B cell (primary cell): Measurements from ENCODE around the gene PROM1. TPM values are rescaled to one million over a fixed set of nuclear protein-coding genes. Genes with fewer than 3 reads are reported as not detected.

ENCODE experiments used
- ATAC-seq: fragments of 200-7000 bp; cut with Tn5 transposase; one replicate; pipeline ENCODE4 v1.10.0; 2021; ENCODE audit warnings: low read depth, mild to moderate bottlenecking, moderate number of reproducible peaks, moderate library complexity
- CTCF ChIA-PET: fragments of 350-600 bp; sonication (Branson Sonifier 250); formaldehyde crosslinking; loops from one replicate; lab custom pipeline; 2021; ENCODE audit warnings: antibody characterized with exemption, inconsistent platforms; lab: Charles Lee
- POLR2A ChIA-PET: fragments of 350-600 bp; sonication (Branson Sonifier 250); formaldehyde crosslinking; loops from one replicate; lab custom pipeline; 2021; ENCODE audit warnings: antibody characterized with exemption; lab: Charles Lee
- DNase-seq: peaks from one replicate; pipeline ENCODE4 v3.0.0; 2013
- H2AFZ ChIP-seq: 2 replicates; pipeline ENCODE4 v1.6.1; 2012; ENCODE audit warnings: mild to moderate bottlenecking, low read depth, low read length; ENCODE audit not compliant: insufficient read depth, poor library complexity, severe bottlenecking
- H3K27ac ChIP-seq, 2 donors: 1 replicate in 1 of 2; 2 replicates in 1 of 2; pipeline ENCODE4 v1.5.1; 2012 to 2013; ENCODE audit warnings: low read length in 2 of 2, mild to moderate bottlenecking in 2 of 2, moderate library complexity in 1 of 2
- H3K27me3 ChIP-seq, 4 experiments: fragments of 200-600 bp in 1 of 4; sonication (generic) in 1 of 4; replicated peaks in 1 of 4; 1 replicate in 2 of 4; 2 replicates in 2 of 4; pipeline versions ENCODE4 v1.6.1 to v1.7.0; 2013 to 2016; ENCODE audit warnings: low read length in 3 of 4, mild to moderate bottlenecking in 2 of 4, mixed read lengths in 1 of 4, moderate library complexity in 1 of 4; ENCODE audit not compliant: insufficient read depth in 4 of 4, control insufficient read depth in 3 of 4; ENCODE audit errors: control extremely low read depth in 1 of 4
- H3K36me3 ChIP-seq, 2 experiments: replicated peaks in 1 of 2; 1 replicate in 1 of 2; 2 replicates in 1 of 2; pipeline versions ENCODE4 v1.6.1 to v1.7.1; 2013; ENCODE audit warnings: low read length in 1 of 2; ENCODE audit not compliant: insufficient read depth in 2 of 2, control insufficient read depth in 1 of 2; ENCODE audit errors: control extremely low read depth in 1 of 2, extremely low read depth in 1 of 2
- H3K4me1 ChIP-seq, 2 donors: fragments of 200-600 bp in 1 of 2; sonication (generic) in 1 of 2; 1 replicate in 1 of 2; 2 replicates in 1 of 2; pipeline versions ENCODE4 v1.5.1 to v1.6.1; 2013 to 2017; ENCODE audit warnings: low read length in 2 of 2; ENCODE audit not compliant: control insufficient read depth in 2 of 2, insufficient read depth in 2 of 2
- H3K4me2 ChIP-seq: replicated peaks from 2 replicates; pipeline ENCODE3; 2012; ENCODE audit warnings: mild to moderate bottlenecking, low read depth, low read length; ENCODE audit not compliant: poor library complexity, severe bottlenecking
- H3K4me3 ChIP-seq, 5 experiments: fragments of 200-600 bp in 1 of 5; sonication (generic) in 1 of 5; 1 replicate in 3 of 5; 2 replicates in 2 of 5; pipeline versions ENCODE4 v1.5.1 to v1.7.0; 2011 to 2016; ENCODE audit warnings: low read length in 4 of 5, mild to moderate bottlenecking in 4 of 5, low read depth in 2 of 5, control low read depth in 1 of 5, moderate library complexity in 1 of 5; ENCODE audit not compliant: insufficient read depth in 1 of 5; ENCODE audit errors: control extremely low read depth in 1 of 5, extremely low read depth in 1 of 5
- H3K79me2 ChIP-seq: fragments of 200-600 bp; sonication (generic); one replicate; pipeline ENCODE4 v1.6.0; 2016; ENCODE audit warnings: low read length; ENCODE audit not compliant: control insufficient read depth, insufficient read depth
- H3K9ac ChIP-seq: fragments of 200-600 bp; sonication (generic); 2 replicates; pipeline ENCODE4 v1.6.1; 2017; ENCODE audit warnings: mild to moderate bottlenecking, low read length, moderate library complexity
- H3K9me3 ChIP-seq, 3 donors: one replicate each; pipeline versions ENCODE4 v1.6.1 to v1.7.1; 2013; ENCODE audit warnings: low read length in 2 of 3; ENCODE audit not compliant: control insufficient read depth in 2 of 3, insufficient read depth in 1 of 3; ENCODE audit errors: control extremely low read depth in 1 of 3
- H4K20me1 ChIP-seq: 2 replicates; pipeline ENCODE4 v1.6.0; 2012; ENCODE audit warnings: mild to moderate bottlenecking, low read length; ENCODE audit not compliant: insufficient read depth, control insufficient read depth, poor library complexity, severe bottlenecking
- H3K27ac Mint-ChIP-seq: one replicate; pipeline ENCODE4 v1.8.0; 2021; ENCODE audit warnings: mixed read lengths
- H3K27me3 Mint-ChIP-seq: one replicate; pipeline ENCODE4 v1.8.0; 2021; ENCODE audit warnings: mixed read lengths
- H3K4me1 Mint-ChIP-seq: one replicate; pipeline ENCODE4 v1.8.0; 2021; ENCODE audit warnings: mixed read lengths
- H3K4me3 Mint-ChIP-seq: one replicate; pipeline ENCODE4 v1.8.0; 2021; ENCODE audit warnings: mixed read lengths
- H3K9me3 Mint-ChIP-seq: one replicate; pipeline ENCODE4 v1.8.0; 2022; ENCODE audit warnings: mixed read lengths; ENCODE audit not compliant: insufficient read depth
- CTCF ChIP-seq: fragments of 200-600 bp; IDR thresholded peaks from one replicate; pipeline ENCODE4 v1.8.0; 2022; ENCODE audit warnings: antibody characterized with exemption, mild to moderate bottlenecking
- EZH2 ChIP-seq: IDR thresholded peaks from 2 replicates; pipeline ENCODE4 v1.6.1; 2012; ENCODE audit warnings: borderline replicate concordance, low read depth, mild to moderate bottlenecking, moderate library complexity, low read length; ENCODE audit not compliant: insufficient read depth, poor library complexity, severe bottlenecking
- WGBS: methylation state at CpG from one replicate; pipeline ENCODE4 v1.1.5; 2013; ENCODE audit warnings: missing lambda C conversion rate; ENCODE audit not compliant: insufficient coverage; 5-methylcytosine and 5-hydroxymethylcytosine counted together
- intact Hi-C: fragments of 100-400 bp; cut with micrococcal nuclease; formaldehyde crosslinking; loops from one replicate; pipeline ENCODE4 v1.10.0; 2022
- polyA plus RNA-seq: library from polyadenylated mRNA; depleted of rRNA; stranded (reverse); fragments of >200 nt; gene quantifications from 2 replicates; pipeline ENCODE4 v1.2.3, GENCODE V29; 2012
- total RNA-seq, 2 donors: library from RNA; stranded (reverse); fragments of 120-200 nt in 1 of 2; gene quantifications; 1 replicate in 1 of 2; 2 replicates in 1 of 2; pipeline versions ENCODE4 v1.2.3 to v1.2.4, GENCODE V29; 2013 to 2022

The PROM1 gene
- total and polyA plus RNA-seq, 2 donors (not counting 1 experiment from before 2014, with no cell fraction given), result 0.04 TPM; not detected in 1

GRCh38 chr4:15931451-15932210 is 152.2 kb downstream of the PROM1 start:
- H2AFZ ChIP-seq, result no peak overlapping the region
- H3K36me3 ChIP-seq, result no peaks in the 10 kb centered on the region
- peaks cover 30% of the 10 kb centered on the region for H3K4me1 Mint-ChIP-seq
- WGBS, result no CpG with 5 or more reads among the region's 5 CpGs
- ATAC-seq, result no peak
- no peak overlapping the region for H3K27ac ChIP-seq
- no peak overlapping the region for H3K4me3 Mint-ChIP-seq
- H3K9me3 Mint-ChIP-seq, result no peaks in the 10 kb centered on the region
- no peaks in the 10 kb centered on the region for H3K79me2 ChIP-seq
- H3K4me3 ChIP-seq, result no peak overlapping the region
- peaks cover 0 to 8% of the 10 kb centered on the region in 2 donors for H3K4me1 ChIP-seq
- no peak overlapping the region for H3K4me2 ChIP-seq
- CTCF ChIA-PET, result no interaction called here
- no peaks in the 10 kb centered on the region for H3K27me3 Mint-ChIP-seq
- POLR2A ChIA-PET, result no interaction called here
- intact Hi-C loops, result no loop called here
- H3K9me3 ChIP-seq, result no peaks in the 10 kb centered on the region
- no peak overlapping the region for H3K9ac ChIP-seq
- no peaks in the 10 kb centered on the region for H3K27me3 ChIP-seq
- H3K27ac Mint-ChIP-seq, result no peak overlapping the region
- no peaks in the 10 kb centered on the region for H4K20me1 ChIP-seq
- peak; percentile 8 for DNase-seq
- TF ChIP-seq CTCF (no peak), EZH2 (no peak)

GRCh38 chr4:15930314-15930713 is 153.5 kb downstream of the PROM1 start:
- intact Hi-C loops, result no loop called here
- no peak overlapping the region for H3K4me3 Mint-ChIP-seq
- no peaks in the 10 kb centered on the region for H3K36me3 ChIP-seq
- H2AFZ ChIP-seq, result no peak overlapping the region
- peak overlapping the region; percentile 22 for H3K4me2 ChIP-seq
- H3K27ac Mint-ChIP-seq, result no peak overlapping the region
- ChIA-PET CTCF (no interaction called here), POLR2A (no interaction called here)
- TF ChIP-seq CTCF (no peak), EZH2 (no peak)
- H3K4me1 Mint-ChIP-seq, result peaks cover 30% of the 10 kb centered on the region
- DNase-seq, result peak; percentile 7
- no peaks in the 10 kb centered on the region for H3K79me2 ChIP-seq
- H3K27ac ChIP-seq, result no peak overlapping the region
- WGBS, result 61% methylated on average over 6 of the region's 7 CpGs
- H3K4me1 ChIP-seq, result peaks cover 0 to 8% of the 10 kb centered on the region in 2 donors
- no peaks in the 10 kb centered on the region for H3K27me3 Mint-ChIP-seq
- no peaks in the 10 kb centered on the region for H3K27me3 ChIP-seq
- H3K9me3 ChIP-seq, result no peaks in the 10 kb centered on the region
- no peak overlapping the region for H3K9ac ChIP-seq
- no peaks in the 10 kb centered on the region for H3K9me3 Mint-ChIP-seq
- no peak for ATAC-seq
- H4K20me1 ChIP-seq, result no peaks in the 10 kb centered on the region
- no peak overlapping the region for H3K4me3 ChIP-seq
